HG02642 (cell line): Measurements from ENCODE around the gene MAPK8IP1.

Experiments used
- ATAC-seq: cut with Tn5 transposase; IDR thresholded peaks from one replicate; pipeline ENCODE4 v1.9.1; 2021; ENCODE audit warnings: mild to moderate bottlenecking; ENCODE audit not compliant: unreplicated experiment, poor library complexity

MAPK8IP1 gene

GRCh38 chr11:45886816-45887520, 1.5 kb downstream of the MAPK8IP1 start:
- ATAC-seq: no peak

- ATAC-seq: no peak
Observed at GRCh38 chr11:45887587-45887986, 2.1 kb downstream of the MAPK8IP1 start.

GRCh38 chr11:45889555-45889954, 4.1 kb downstream of the MAPK8IP1 start:
- ATAC-seq: no peak

DNA sequence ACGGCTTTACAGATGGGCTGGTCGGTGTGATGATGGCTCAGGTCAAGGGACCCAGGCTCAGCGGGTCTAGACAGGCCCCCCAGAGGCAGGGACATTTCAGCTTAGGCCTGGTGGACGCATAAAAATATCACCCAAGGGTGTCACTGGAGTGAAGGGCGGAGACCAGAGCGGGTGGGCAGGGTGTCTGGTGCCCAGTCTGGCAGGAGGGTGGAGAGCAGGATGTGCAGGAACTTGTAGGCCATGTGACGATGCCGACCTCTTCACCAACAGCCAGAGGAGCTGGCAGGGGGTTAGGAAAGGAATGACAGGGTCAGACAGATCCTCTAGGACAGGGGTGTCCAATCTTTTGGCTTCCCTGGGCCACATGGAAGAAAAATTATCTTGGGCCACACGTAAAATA, 4.5 kb downstream of the MAPK8IP1 start:
- no peak for ATAC-seq

DNA sequence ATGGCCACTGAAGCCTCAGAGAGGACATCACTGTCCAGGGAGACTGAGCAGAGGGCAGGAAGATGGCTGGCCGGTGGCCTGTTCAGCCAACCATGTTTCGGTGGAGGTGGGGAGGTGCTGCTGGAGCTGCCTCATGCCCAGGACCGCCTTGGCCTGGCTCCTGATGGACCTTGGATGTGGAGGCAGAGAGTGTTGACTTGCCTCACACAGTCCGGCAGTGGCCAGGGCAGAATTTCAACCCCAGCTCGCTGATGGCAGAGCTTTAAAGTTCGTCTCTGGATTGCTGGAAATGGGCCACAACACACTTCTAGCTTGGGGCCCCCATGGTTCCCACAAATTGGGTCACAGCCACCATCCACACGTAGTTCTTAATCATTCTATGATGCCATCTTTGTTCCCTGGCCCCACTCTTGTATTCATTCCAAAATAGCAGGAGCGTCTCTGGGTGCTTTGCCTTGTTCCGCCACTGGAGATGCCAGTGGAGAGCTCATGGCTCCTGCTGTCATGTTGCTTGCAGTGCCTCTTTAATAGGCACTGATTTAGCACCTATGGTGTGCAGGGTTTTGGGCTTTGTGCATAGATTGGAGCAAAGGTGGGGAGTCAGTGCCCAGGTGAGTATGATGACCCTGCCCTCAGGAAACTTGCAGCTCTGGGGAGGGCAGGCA, 5.6 kb downstream of the MAPK8IP1 start:
- no peak for ATAC-seq

DNA sequence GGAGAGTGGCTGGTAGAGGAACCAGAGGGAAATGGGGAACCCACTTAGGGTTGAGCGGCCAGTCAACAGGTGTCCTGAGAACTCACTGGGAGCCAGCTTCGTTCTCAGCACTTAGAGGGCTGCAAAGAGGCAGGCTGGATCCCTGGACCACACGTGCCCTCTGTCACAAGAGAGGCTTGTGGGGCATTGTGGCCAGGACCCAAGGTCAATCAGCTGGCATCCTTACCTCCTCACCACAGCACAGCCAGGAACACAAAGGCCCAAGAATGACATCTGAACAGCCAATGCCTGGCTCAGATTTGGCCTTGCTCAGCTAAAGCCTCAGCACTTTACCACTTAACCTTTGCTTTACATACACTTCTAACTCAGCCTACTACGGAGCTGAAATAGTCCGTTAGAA, 7.4 kb downstream of the MAPK8IP1 start:
- ATAC-seq: no peak

DNA sequence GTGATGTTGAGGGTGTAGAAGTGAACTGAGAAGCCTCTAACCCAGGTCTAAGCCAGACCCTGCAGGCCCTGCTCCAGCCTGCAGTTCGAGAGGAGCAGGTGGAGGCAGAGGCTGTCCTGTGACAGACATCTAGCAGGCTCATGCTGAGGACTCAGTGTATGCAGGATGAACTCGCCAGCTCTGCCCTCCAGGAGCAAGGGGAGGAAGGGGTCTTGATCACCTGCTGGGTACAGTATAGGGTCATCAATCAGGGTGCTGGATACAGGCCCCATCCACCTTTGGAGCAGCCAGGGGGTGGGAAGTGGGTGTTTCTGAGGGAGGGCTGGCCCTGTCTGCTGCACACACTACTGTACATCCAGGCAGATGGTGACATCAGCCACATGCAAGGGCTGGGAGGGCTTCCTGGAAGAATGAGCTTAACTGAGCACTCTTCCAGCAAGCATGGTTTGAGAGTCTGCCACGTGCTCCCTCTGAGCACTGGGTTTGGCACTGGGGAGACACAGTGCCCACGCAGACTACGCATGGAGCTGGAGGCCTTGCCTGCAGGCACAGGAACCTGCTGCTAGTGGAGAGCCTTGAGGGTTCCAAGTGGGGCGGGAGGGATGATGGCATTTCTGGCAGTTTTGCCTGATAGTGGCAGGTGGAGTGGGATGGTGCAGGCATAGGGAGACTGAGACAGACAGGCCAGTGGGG, 9.2 kb downstream of the MAPK8IP1 start:
- ATAC-seq: no peak

DNA sequence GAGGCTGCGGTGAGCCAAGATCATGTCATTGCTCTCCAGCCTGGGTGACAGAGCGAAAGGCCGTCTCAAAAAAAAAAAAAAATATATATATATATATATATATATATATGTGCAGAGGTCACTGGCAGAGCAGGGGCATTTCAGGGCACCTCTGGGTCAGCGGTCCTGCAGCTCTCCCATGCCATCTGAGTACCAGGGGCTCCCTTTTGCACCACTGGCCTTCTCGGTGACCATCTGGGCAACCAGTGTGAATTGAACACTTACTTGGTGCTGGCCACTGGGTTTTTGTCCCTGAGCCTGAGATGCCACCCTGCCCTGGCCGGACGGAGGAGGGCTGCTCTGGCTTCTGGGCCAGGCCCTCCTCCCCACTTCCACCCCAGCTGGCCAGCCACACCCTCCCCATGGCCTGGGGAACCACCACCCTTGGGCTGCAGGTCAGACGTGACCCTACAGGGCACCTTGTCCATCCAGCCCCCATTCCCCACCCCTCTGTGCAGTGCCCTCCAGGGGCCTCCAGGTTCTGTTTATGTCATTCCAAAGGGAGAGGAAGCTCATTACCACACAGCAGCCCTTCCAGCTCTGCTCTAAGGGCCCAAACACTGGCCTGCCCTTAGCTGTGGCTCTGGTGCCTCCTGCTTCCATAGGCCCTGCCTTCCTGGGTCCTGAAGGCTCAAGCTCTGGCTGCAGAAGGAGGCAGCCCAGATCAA, 10.3 kb downstream of the MAPK8IP1 start:
- ATAC-seq: no peak

DNA sequence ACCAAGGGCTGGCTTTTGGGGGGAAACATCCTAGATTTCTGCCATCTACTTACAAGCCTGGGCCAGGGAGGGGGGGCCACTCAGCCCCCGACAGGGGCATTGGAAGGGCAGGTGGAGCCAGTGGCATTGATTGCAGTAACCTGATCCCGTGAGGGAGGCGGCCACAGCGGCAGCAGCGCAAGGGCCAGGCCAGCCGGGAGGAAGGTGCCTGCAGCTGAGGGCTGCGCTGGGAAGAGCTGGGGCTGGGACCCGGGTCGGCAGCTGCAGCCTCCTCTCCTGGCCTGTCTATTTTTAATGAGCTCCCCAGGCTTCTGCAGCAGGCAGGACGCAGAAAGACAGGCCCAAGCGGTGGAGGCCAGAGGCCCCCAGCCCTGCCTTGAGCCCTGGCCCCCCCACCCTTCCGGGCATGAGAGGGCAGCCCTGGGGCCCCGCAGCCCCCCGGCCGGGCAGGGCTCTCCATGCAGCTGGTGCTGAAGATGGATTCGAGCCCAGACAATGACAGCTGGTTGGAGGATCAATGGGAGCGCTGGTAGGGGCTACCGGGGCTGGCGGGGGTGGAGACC, 11.1 kb downstream of the MAPK8IP1 start:
- no peak for ATAC-seq

DNA sequence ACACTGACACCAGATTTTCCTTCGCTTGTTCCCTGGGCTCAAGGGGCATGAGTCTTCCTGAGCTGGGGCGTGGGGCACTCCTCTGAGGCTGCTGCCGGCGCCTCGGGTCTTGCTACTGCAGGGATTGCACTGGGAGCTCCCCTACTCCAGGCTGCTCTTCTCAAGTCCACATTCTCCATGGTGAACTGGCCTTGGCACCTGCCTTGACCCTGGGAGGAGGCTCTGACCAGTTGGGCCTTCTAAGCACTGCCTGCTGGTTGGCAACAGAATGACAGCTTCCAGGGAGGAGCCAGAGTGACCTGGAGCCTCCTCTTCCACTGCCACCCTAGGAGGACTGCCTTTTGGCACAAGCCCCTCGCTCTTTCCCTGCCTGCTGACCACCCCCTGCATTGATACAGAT, 12.1 kb downstream of the MAPK8IP1 start:
- ATAC-seq: no peak

DNA sequence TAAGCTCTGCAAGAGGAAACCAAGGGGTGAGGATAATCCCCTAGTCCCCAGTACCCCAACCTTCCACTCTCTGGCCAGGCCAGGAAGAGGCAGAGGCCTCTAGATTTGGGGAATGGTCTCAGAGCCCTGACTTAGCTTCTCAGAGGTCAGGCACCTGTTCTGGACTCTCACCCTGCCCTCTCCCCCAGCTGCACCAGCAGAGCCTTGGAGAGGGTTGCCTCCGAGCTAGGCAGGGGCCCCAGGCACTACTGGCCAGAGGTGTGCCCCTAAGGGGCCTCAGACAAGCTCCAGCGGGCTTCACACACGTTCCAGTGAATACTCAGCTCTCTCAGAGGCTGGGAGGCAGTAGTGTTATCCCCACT, 13.6 kb downstream of the MAPK8IP1 start:
- no peak for ATAC-seq

DNA sequence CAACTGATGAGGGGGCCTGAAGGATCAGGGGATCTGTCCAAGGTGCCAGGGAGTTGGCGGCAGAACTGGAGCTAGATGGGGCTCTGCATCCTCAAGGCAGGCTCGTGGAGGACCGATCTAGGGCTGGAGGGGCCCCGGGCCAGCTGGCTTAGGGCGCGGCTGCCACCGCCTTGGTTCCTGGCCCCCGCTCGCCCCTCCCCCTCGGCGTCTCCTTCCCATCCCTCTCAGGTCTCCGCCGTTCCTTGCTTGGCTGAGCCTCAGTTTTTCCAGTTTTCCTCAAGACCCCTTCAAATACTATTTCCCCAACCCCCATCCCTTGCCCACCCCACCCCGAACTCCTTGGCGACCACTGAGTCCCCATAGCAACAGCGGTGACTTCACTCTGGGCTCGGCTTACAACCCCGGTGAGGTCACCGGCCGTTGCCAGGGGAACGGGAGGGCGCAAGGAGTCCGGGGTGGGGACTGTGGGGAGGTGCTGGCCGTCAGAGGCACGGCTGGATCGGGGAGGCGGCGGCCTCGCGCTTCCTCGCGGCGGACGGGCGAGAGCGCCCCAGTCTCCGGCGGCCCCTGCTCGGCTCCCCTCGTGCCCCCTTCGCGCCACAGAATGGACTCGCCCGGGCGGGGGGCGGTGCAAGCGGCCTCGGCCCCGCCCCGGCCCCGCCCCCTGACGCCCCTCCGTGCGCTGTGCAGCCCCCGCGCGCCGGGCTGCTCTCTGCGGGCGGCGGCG, 14.2 kb downstream of the MAPK8IP1 start:
- ATAC-seq: peak; percentile 68

GRCh38 chr11:45900175-45900800, 14.8 kb downstream of the MAPK8IP1 start:
- peak; percentile 10 for ATAC-seq

DNA sequence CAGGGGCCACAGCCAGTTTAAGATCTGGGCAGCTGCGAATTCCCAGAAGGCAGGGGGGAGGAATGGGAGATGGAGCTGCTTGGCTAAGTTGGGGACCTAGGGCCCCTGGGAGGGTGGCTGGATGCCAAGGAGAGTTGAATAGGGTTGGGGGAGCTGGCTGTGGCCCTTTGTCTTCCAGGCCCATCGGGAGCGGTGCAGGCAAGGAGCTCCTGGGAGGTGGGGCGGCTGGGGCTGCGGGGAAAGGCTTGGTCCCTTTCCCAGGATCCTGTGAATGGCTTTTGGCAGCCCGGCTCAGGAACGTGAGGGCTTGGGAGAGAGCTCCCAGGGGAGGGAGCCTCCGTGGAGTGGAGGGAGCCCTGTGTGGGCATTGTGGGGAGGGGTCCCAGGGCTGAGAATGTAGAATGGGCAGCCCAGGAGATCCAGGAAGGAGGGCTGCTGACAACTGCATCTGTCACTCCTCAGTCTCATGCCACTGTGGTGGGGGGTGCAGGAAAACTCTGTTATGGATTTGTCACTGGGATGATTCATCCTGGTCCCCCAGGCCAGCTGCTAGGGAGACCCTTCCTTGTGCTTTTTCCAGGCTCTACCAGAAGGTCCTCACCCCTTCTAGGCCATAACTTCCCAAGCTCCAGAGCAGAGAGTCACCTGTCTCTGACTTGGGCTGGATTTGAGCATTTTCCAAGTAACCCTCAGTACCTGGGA, 15.6 kb downstream of the MAPK8IP1 start:
- no peak for ATAC-seq

- no peak for ATAC-seq
Observed at GRCh38 chr11:45901626-45902025, 16.2 kb downstream of the MAPK8IP1 start.

DNA sequence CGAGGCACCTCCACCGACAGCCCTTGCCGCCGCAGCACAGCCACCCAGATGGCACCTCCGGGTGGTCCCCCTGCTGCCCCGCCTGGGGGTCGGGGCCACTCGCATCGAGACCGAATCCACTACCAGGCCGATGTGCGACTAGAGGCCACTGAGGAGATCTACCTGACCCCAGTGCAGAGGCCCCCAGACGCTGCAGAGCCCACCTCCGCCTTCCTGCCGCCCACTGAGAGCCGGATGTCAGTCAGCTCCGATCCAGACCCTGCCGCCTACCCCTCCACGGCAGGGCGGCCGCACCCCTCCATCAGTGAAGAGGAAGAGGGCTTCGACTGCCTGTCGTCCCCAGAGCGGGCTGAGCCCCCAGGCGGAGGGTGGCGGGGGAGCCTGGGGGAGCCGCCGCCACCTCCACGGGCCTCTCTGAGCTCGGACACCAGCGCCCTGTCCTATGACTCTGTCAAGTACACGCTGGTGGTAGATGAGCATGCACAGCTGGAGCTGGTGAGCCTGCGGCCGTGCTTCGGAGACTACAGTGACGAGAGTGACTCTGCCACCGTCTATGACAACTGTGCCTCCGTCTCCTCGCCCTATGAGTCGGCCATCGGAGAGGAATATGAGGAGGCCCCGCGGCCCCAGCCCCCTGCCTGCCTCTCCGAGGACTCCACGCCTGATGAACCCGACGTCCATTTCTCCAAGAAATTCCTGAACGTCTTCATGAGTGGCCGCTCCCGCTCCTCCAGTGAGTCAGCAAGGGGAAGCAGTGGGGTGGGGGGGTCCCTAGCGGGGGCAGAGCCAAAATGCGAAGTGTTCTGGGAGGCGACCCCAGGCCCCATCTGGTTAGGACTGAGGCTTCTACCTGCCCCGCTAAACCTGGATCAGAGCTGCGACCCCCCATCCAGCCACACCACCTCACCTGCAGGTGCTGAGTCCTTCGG, 17.3 kb downstream of the MAPK8IP1 start:
- ATAC-seq: no peak

DNA sequence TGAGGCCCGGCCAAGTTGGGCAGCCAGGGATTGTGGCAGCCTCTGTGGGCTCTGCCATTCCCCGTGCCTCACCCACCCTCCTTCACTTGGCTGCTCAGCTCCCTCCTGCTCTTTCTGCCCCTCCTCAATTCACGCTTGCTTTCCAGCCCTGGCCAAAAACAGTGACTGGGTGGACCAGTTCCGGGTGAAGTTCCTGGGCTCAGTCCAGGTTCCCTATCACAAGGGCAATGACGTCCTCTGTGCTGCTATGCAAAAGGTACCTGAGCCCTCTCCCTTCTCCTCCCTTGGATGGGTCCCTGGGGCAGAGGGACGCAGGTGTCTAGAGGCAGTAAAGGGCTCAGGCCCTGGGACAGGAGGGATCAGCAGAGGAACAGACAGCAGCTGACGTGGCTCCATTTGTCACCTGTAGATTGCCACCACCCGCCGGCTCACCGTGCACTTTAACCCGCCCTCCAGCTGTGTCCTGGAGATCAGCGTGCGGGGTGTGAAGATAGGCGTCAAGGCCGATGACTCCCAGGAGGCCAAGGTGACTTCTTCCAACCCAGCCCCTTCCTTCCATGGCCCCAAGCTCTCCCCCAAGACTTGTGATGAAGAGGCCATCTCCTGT, 19.0 kb downstream of the MAPK8IP1 start:
- no peak for ATAC-seq

- ATAC-seq: no peak
Observed at GRCh38 chr11:45905095-45905494, 19.6 kb downstream of the MAPK8IP1 start.
